Mucosa of descending colon (tissue), 3 donors: ENCODE results near the gene BORCS5. TPM values are rescaled to one million over a fixed set of nuclear protein-coding genes. Genes with fewer than 3 reads are reported as not detected.

Source experiments
- ATAC-seq: fragments of 200-7000 bp; cut with Tn5 transposase; one replicate; pipeline ENCODE4 v1.9.1; 2020; ENCODE audit warnings: mild to moderate bottlenecking, moderate library complexity
- DNase-seq, 3 donors: peaks; one replicate each; pipeline ENCODE4 v3.0.0-alpha.2; 2020
- H3K36me3 ChIP-seq: fragments of 200-600 bp; one replicate; pipeline ENCODE4 v1.8.0; 2021; ENCODE audit warnings: low read depth, mild to moderate bottlenecking
- H3K4me1 ChIP-seq: fragments of 200-600 bp; one replicate; pipeline ENCODE4 v1.8.0; 2021; ENCODE audit warnings: low read depth, mild to moderate bottlenecking
- H3K4me3 ChIP-seq: fragments of 200-600 bp; one replicate; pipeline ENCODE4 v1.8.0; 2021; ENCODE audit warnings: mild to moderate bottlenecking
- H3K9me3 ChIP-seq: fragments of 200-600 bp; one replicate; pipeline ENCODE4 v1.8.0; 2021; ENCODE audit warnings: mild to moderate bottlenecking
- intact Hi-C, 2 donors: fragments of 100-400 bp; cut with DNase I in 1 of 2; cut with micrococcal nuclease in 1 of 2; formaldehyde crosslinking; loops; one replicate each; pipeline versions ENCODE4 v1.11.0 to v1.11.1; 2022; cut with DNase I, micrococcal nuclease
- total RNA-seq, 3 donors: library from RNA; stranded (reverse); fragmentation: NEBNext Ultra II Directional in 2 of 3; extraction: Animal tissue kit (Norgen Biotek cat#: 25700) in 2 of 3; gene quantifications; one replicate each; pipeline versions ENCODE4 v1.2.1 to v1.2.4, GENCODE V29; 2021 to 2023
- TF ChIP-seq, protein P1 (sequence below): fragments of 200-600 bp; IDR thresholded peaks from one replicate; pipeline ENCODE4 v1.8.0; 2022; ENCODE audit warnings: antibody characterized with exemption, mild to moderate bottlenecking
- donor health status: DM: no; HTN: no; CAD: no; lungs with moderate emphysema.
- donor health status: DM: no; HTN: no; CAD: no.
- donor health status: DM: no; HTN: yes; CAD: no.

The BORCS5 gene
- total RNA-seq, 3 donors from 2014 or later, result 12.1 to 18.1 (median 15.0) TPM

- Histone ChIP-seq H3K4me3 (no peak overlapping the region), H3K36me3 (no peaks in the 10 kb centered on the region), H3K4me1 (peaks cover 27% of the 10 kb centered on the region), H3K9me3 (no peaks in the 10 kb centered on the region)
- ATAC-seq (no peak), DNase-seq (no peak)
- intact Hi-C loops, result no loop called here
- TF ChIP-seq, protein P1, sequence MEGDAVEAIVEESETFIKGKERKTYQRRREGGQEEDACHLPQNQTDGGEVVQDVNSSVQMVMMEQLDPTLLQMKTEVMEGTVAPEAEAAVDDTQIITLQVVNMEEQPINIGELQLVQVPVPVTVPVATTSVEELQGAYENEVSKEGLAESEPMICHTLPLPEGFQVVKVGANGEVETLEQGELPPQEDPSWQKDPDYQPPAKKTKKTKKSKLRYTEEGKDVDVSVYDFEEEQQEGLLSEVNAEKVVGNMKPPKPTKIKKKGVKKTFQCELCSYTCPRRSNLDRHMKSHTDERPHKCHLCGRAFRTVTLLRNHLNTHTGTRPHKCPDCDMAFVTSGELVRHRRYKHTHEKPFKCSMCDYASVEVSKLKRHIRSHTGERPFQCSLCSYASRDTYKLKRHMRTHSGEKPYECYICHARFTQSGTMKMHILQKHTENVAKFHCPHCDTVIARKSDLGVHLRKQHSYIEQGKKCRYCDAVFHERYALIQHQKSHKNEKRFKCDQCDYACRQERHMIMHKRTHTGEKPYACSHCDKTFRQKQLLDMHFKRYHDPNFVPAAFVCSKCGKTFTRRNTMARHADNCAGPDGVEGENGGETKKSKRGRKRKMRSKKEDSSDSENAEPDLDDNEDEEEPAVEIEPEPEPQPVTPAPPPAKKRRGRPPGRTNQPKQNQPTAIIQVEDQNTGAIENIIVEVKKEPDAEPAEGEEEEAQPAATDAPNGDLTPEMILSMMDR, result no peak
Measured at GRCh38 chr12:12428961-12429657, 72.2 kb downstream of the BORCS5 start.

GRCh38 chr12:12432364-12432763, 75.5 kb downstream of the BORCS5 start:
- peak in 1 of 3 donors; percentile 47 for DNase-seq
- Histone ChIP-seq H3K9me3 (no peaks in the 10 kb centered on the region), H3K4me1 (peaks cover 27% of the 10 kb centered on the region), H3K4me3 (no peak overlapping the region), H3K36me3 (no peaks in the 10 kb centered on the region)
- TF ChIP-seq, protein P1, result no peak
- intact Hi-C loops, result no loop called here
- ATAC-seq, result peak; percentile 75

- Histone ChIP-seq H3K36me3 (no peaks in the 10 kb centered on the region), H3K4me3 (no peak overlapping the region), H3K4me1 (peaks cover 27% of the 10 kb centered on the region), H3K9me3 (no peaks in the 10 kb centered on the region)
- TF ChIP-seq, protein P1, result no peak
- ATAC-seq (no peak), DNase-seq (no peak)
- intact Hi-C loops, result no loop called here
Measured at GRCh38 chr12:12433203-12433731, 76.4 kb downstream of the BORCS5 start.

DNA sequence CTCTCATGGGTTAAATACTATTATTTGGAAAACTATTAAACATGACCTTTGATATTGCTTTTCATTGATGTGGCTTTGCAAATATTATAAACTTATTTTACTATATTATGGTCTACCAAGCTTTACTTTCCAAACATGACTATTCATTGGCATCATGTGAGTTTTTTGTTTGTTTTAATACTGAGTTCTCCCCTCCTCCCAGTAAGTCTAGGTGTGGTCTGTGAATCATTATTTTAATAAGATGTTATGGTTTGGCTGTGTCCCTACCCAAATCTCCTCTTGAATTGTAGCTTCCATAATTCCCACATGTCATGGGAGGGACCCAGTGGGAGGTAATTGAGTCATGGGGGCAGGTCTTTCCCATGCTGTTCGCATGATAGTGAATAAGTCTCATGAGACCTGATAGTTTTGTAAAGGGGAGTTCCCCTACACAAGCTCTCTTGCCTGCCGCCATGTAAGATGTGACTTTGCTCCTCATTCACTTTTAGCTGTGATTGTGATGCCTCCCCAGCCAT, 80.0 kb downstream of the BORCS5 start:
- intact Hi-C loops, result no loop called here
- ATAC-seq (no peak), DNase-seq (no peak)
- Histone ChIP-seq H3K4me1 (peaks cover 24% of the 10 kb centered on the region), H3K9me3 (no peaks in the 10 kb centered on the region), H3K36me3 (no peaks in the 10 kb centered on the region), H3K4me3 (no peak overlapping the region)
- TF ChIP-seq, protein P1, result no peak

GRCh38 chr12:12439636-12440035, 82.8 kb downstream of the BORCS5 start:
- ATAC-seq (peak; percentile 39), DNase-seq (peak in 1 of 3 donors; percentile 46)
- H3K4me3 ChIP-seq, result no peak overlapping the region
- H3K36me3 ChIP-seq, result no peaks in the 10 kb centered on the region
- intact Hi-C loops, result no loop called here
- no peaks in the 10 kb centered on the region for H3K9me3 ChIP-seq
- H3K4me1 ChIP-seq, result peaks cover 6% of the 10 kb centered on the region
- TF ChIP-seq, protein P1, result no peak
